DMS53 treated with DMSO at 0.1 percent for 48 hours (cell line): Measurements from ENCODE around the gene MAN1C1.
"Not testable (repeated sequence)": the region's sequence is repeated elsewhere in the genome, so short reads cannot be mapped to it uniquely, and the experiment has no call there.

Experiments used
- DNase-seq: peaks from one replicate; lab custom pipeline; 2025; ENCODE audit not compliant: unreplicated experiment; lab: John Stamatoyannopoulos, UW

Gene MAN1C1

GRCh38 chr1:25583519-25584370 lies 32.8 kb upstream of the MAN1C1 start:
- DNase-seq: no peak

DNA sequence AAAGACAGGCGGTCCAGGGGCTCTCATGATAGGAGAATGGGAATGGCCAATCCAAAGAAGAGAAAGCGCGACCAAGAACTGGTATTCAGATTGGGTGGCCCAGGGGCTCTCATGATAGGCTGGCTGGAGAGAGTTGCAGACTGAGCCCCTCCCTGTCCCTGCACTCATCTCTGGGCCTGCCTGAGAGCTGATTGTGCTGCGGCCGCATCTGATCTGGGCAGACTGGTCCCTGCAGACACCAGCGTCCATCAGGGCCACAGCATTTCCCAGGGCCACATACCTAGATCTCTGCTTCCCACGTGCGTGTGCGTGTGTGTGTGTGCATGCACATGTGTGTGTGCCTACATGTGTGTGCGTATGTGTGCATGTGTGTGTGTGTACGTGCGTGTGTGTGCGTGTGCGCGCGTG lies 30.4 kb upstream of the MAN1C1 start:
- DNase-seq: no peak

- no peak for DNase-seq
These were observed 29.3 kb upstream of the MAN1C1 start for GRCh38 chr1:25587290-25587689.

DNA sequence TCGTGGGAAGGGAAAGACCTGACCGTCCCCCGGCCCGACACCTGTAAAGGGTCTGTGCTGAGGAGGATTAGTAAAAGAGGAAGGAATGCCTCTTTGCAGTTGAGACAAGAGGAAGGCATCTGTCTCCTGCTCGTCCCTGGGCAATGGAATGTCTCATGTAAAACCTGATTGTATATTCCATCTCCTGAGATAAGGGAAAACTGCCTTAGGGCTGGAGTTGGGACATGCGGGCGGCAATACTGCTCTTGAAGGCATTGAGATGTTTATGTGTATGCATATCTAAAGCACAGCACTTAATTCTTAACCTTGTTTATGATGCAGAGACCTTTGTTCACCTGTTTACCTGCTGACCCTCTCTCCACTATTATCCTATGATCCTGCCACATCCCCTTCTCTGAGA lies 28.4 kb upstream of the MAN1C1 start:
- DNase-seq: not testable (repeated sequence)

DNA sequence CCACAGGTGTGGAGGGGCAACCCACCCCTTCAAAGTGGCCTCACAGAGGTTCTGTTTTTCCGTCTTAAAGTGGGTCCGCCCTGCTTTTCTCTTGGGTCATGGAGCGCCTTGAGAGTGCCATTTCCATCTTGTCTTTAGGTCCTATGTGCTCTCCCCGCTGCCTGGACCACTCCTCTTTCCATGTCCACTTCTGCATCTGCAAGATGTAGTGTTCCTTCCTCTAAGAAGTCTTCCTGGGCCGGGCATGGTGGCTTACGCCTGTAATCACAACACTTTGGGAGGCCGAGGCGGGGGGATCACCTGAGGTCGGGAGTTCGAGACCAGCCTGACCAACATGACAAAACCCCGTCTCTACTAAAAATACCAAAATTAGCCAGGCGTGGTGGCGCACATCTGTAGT lies 27.8 kb upstream of the MAN1C1 start:
- DNase-seq: not testable (repeated sequence)

GRCh38 chr1:25590096-25590824 lies 26.3 kb upstream of the MAN1C1 start:
- no peak for DNase-seq

- no peak for DNase-seq
These were observed 22.7 kb upstream of the MAN1C1 start for GRCh38 chr1:25593861-25594260.

DNA sequence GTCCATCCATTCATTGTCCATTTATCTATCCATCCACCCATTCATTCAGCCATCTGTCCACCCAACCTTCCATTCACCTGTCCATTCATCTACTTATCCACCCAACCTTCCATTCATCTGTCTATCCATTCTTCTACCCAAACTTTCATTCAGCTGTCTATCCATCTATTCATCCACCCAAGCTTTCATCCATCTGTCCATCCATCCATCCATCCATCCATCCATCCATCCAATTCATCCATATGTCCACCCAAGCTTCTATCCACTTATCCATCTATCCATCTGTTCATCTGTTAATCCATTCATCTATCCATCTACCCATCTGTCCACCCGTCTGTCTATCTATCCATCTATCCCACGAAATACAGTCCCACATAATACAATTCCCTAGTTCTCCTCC lies 21.6 kb upstream of the MAN1C1 start:
- DNase-seq: no peak

GRCh38 chr1:25596641-25597040 lies 19.9 kb upstream of the MAN1C1 start:
- DNase-seq: not testable (repeated sequence)

GRCh38 chr1:25598879-25599278 lies 17.7 kb upstream of the MAN1C1 start:
- DNase-seq: no peak

GRCh38 chr1:25599969-25600610 lies 16.5 kb upstream of the MAN1C1 start:
- no peak for DNase-seq

- DNase-seq: not testable (repeated sequence)
These were observed 15.5 kb upstream of the MAN1C1 start for GRCh38 chr1:25600971-25601699.

GRCh38 chr1:25603779-25604538 lies 12.6 kb upstream of the MAN1C1 start:
- DNase-seq: not testable (repeated sequence)

GRCh38 chr1:25607123-25607522 lies 9.5 kb upstream of the MAN1C1 start:
- DNase-seq: no peak

- peak; percentile 91 for DNase-seq
These were observed 8.0 kb upstream of the MAN1C1 start for GRCh38 chr1:25608488-25609178.

DNA sequence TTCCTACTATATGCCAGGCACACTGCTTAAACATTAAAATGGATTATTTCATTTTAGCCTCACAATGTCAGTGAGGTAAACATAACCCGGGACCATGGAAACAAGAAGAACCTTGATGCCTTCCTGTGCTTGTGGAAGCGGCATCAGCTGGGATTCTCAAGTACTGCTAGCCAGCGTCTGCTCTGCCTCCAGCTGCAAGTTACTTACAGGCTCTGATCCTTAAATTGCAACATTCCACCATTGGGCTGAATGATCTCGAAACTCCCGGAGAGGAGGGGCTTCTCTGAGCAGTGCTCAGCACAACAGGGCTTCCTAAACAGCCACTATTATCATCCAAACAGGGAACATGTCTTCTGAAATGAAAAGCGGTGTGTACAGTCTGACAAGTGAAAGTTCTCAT lies 6.7 kb upstream of the MAN1C1 start:
- DNase-seq: no peak

- no peak for DNase-seq
These were observed 5.6 kb upstream of the MAN1C1 start for GRCh38 chr1:25610822-25611630.

GRCh38 chr1:25611843-25612242 lies 4.7 kb upstream of the MAN1C1 start:
- DNase-seq: no peak

DNA sequence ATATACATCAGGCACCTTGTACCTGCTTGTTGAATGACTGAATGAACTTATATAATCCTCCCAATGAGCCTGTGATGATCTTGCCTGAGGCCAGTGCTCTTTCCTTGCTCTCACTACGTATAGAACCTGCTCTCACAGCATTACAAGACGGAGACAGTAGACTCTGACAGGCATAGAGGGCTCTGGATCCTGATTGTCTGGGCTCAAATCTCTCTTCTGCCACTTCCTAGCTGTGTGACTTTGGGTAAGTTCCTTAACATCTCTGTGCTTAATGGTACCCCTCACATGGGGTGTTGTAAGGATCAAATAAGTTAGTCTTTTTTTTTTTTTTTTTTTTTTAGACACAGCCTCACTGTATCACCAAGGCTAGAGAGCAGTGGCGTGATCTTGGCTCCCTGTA lies 4.2 kb upstream of the MAN1C1 start:
- no peak for DNase-seq
